ENCODE results near the gene LAMB2.

Gene LAMB2

DNA sequence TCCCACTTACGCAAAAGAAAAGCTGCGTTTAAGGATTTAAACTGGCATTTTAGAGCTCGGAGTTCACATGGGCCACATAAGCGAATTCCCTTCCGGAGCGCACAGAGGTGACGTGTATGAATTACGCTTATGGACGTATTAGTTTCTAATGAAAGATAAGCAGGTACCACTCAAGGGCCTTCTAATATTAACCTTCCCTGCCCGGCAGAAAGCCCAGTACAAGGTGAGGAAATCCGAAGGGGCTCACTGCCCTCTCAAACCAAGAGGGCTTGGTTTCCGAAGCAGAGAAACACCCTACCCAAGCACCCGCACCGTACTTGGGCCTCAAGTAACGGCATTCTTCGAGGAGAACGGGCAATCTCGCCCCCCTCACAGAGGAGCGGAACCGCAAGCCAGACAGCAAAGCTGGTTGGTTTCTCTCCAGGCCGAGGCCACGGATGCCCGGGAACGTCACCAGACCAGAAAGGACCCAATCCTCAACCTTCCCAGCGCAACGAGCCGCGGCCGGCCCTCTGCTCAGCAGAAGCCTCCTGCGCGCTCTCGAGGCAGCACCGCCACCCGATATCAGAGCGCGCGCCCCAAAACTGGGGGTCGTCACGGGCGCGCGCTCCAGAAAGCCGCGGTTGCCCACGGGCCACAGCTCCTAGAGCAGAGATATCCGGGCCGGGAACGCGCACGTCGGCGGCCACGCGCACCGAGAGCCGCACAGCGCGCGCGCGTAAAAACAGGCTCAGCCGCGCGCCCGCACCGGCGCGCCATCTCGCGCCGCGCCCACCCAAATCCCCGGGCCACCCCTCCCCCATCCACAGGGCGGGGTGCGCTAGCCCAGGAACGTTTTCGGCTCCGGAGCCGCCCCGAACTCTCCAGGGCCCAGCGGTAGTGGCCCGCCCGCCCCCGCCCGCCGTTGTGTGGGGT lies 39.7 kb downstream of the LAMB2 start:
- TF ChIP-seq, protein P1, sequence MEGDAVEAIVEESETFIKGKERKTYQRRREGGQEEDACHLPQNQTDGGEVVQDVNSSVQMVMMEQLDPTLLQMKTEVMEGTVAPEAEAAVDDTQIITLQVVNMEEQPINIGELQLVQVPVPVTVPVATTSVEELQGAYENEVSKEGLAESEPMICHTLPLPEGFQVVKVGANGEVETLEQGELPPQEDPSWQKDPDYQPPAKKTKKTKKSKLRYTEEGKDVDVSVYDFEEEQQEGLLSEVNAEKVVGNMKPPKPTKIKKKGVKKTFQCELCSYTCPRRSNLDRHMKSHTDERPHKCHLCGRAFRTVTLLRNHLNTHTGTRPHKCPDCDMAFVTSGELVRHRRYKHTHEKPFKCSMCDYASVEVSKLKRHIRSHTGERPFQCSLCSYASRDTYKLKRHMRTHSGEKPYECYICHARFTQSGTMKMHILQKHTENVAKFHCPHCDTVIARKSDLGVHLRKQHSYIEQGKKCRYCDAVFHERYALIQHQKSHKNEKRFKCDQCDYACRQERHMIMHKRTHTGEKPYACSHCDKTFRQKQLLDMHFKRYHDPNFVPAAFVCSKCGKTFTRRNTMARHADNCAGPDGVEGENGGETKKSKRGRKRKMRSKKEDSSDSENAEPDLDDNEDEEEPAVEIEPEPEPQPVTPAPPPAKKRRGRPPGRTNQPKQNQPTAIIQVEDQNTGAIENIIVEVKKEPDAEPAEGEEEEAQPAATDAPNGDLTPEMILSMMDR (IDR thresholded peaks at IDR 0.05; ENCODE audit: control insufficient read depth, insufficient read depth, low read depth, low read length, missing control alignments) = no peak
- DNase-seq (ENCODE audit: low read depth) = peak; percentile 42
- peak overlapping the region; percentile 95 for H3K4me3 ChIP-seq (ENCODE audit: control insufficient read depth, low read depth, low read length)

DNA sequence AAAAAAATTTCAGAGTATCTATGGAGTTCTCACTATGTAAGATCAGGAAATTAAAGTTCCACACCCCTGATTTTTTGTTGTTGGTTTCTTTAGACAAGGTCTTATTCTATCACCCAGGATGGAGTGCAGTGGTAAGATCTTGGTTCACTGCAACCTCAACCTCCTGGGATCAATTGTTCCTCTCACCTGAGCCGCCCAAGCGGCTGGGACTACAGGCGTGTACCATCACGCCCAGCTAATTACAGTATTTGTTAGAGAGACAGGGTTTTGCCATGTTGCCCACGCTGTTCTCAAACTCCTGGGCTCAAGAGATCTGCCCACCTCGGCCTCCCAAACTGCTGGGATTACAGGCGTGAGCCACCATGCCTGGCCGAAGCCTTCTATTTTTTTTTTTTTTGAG lies 51.4 kb downstream of the LAMB2 start:
- H3K4me3 ChIP-seq (ENCODE audit: control insufficient read depth, low read depth, low read length) = no peak overlapping the region
- no peak for DNase-seq (ENCODE audit: low read depth)
- TF ChIP-seq, protein P1 (IDR thresholded peaks at IDR 0.05; ENCODE audit: control insufficient read depth, insufficient read depth, low read depth, low read length, missing control alignments) = no peak

DNA sequence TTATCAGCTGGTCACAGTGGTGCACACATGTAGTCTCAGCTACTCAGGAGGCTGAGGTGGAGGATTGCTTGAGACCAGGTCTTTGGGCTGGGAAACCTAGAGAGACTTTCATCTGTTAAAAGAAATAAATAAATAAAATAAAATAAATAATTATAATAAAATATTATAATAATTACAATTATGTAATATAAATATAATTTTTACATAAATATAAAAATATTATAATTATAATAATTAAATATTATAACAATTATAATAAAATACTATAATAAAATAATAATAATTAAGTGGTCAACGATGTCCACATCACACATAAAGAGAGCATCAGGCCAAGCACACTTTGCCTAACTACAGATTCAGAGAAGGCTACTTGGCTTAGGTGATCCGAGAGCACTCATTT lies 53.6 kb downstream of the LAMB2 start:
- no peak for DNase-seq (ENCODE audit: low read depth)
- no peak overlapping the region for H3K4me3 ChIP-seq (ENCODE audit: control insufficient read depth, low read depth, low read length)
- TF ChIP-seq, protein P1 (IDR thresholded peaks at IDR 0.05; ENCODE audit: control insufficient read depth, insufficient read depth, low read depth, low read length, missing control alignments) = no peak

DNA sequence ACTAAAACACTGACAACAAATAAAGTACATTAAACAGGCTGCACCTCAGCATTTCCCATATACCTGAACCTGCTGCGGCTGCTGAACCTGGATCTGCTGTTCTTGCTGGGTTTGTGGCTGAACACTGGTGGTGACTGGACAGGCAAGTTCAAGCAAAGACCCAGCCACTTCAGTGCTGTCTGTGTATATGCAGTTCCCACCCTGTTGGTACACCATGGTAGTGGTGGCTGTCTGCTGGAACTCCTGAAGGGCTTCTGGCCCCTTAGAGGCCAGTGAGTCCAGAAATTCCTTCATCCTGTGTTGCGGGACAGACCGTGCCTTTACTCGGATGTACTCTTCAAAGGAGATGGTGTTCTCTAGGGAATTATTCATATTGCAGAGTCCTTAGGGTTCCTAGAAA lies 56.2 kb downstream of the LAMB2 start:
- DNase-seq (ENCODE audit: low read depth) = no peak
- no peak overlapping the region for H3K4me3 ChIP-seq (ENCODE audit: control insufficient read depth, low read depth, low read length)
- TF ChIP-seq, protein P1 (IDR thresholded peaks at IDR 0.05; ENCODE audit: control insufficient read depth, insufficient read depth, low read depth, low read length, missing control alignments) = no peak

DNA sequence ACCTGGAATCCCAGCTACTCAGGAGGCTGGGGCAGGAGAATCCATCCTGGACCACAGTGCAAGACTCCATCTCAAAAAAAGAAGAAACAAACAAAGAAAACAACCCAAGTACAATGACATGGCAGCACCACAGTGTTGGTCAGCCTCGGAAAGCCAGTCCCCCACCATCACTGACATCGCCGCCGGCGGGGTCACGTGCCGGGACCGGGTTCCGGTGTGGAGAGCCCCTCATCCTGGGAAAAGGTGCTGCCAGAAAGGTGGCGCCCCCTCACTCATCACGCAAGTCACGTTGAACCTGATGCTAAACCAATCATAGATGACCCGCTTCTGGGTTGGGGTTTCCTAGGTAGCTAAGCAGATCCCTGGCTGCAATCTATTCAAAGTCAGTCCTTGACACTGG lies 56.7 kb downstream of the LAMB2 start:
- TF ChIP-seq, protein P1 (IDR thresholded peaks at IDR 0.05; ENCODE audit: control insufficient read depth, insufficient read depth, low read depth, low read length, missing control alignments) = no peak
- no peak for DNase-seq (ENCODE audit: low read depth)

More for the DNA sequence above, 56.7 kb downstream of the LAMB2 start:
- H3K4me3 ChIP-seq (ENCODE audit: control insufficient read depth, low read depth, low read length) = no peak overlapping the region
